ENCODE data around the gene CRISP1. TPM values are rescaled to one million over a fixed set of nuclear protein-coding genes. Genes with fewer than 3 reads are reported as not detected.
A peak's percentile ranks its signal among the peaks of the same experiment; 100 is the strongest.

Gene CRISP1
- total and polyA plus RNA-seq, 9 of the 15 experiments (the other 6 are each of a cell fraction or from before 2014, with no cell fraction given): not detected

DNA sequence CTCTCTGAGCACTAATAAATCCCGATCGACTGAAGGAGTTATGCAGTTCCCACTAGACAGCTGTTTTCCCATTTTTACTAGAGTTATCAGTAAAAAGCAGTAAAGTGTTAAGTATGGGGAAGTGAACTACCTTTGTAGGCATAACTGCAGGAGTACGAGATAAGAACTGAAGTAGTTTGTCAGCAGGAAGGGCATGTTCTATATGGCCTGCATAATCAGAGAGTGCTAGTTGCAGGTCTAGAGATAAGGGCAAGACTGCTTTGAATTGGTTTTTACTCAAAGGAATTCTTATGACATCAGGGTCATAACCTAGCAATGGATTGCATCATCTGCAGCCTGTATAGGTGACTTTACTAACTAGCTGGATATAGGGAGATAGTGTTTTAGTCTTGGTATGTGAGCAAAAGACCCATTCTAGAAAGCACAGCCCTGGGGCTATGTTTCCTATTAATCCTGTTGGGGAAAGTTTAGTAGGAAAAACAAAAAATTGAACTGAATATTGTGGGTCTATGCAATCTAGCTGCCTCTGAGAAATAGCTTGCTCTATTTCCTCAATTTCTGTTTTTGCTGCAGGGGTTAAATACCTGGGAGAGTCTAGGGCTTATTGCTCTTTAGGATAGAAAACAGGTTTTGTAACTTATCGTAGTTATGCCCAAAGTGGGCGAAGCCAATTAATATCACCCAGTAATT is 22.6 kb upstream of the CRISP1 start (continued):
- TF ChIP-seq, protein P1, sequence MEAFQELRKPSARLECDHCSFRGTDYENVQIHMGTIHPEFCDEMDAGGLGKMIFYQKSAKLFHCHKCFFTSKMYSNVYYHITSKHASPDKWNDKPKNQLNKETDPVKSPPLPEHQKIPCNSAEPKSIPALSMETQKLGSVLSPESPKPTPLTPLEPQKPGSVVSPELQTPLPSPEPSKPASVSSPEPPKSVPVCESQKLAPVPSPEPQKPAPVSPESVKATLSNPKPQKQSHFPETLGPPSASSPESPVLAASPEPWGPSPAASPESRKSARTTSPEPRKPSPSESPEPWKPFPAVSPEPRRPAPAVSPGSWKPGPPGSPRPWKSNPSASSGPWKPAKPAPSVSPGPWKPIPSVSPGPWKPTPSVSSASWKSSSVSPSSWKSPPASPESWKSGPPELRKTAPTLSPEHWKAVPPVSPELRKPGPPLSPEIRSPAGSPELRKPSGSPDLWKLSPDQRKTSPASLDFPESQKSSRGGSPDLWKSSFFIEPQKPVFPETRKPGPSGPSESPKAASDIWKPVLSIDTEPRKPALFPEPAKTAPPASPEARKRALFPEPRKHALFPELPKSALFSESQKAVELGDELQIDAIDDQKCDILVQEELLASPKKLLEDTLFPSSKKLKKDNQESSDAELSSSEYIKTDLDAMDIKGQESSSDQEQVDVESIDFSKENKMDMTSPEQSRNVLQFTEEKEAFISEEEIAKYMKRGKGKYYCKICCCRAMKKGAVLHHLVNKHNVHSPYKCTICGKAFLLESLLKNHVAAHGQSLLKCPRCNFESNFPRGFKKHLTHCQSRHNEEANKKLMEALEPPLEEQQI (IDR thresholded peaks at IDR 0.05): peak; percentile 96
- peak; percentile 96 for TF ChIP-seq CTBP1 (IDR thresholded peaks at IDR 0.05; ENCODE audit: borderline replicate concordance)
- no peak for TF ChIP-seq HDAC8 (tag; IDR thresholded peaks at IDR 0.05)
- TF ChIP-seq, protein P2, sequence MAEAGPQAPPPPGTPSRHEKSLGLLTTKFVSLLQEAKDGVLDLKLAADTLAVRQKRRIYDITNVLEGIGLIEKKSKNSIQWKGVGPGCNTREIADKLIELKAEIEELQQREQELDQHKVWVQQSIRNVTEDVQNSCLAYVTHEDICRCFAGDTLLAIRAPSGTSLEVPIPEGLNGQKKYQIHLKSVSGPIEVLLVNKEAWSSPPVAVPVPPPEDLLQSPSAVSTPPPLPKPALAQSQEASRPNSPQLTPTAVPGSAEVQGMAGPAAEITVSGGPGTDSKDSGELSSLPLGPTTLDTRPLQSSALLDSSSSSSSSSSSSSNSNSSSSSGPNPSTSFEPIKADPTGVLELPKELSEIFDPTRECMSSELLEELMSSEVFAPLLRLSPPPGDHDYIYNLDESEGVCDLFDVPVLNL (CRISPR knock-in tag; IDR thresholded peaks at IDR 0.05; ENCODE audit: low read depth): no peak
- TF ChIP-seq KLF13 (tag; IDR thresholded peaks at IDR 0.05; ENCODE audit: borderline replicate concordance, low read depth): no peak
- TF ChIP-seq TEAD2 (tag; IDR thresholded peaks at IDR 0.05): peak; percentile 53; the same call in 1 of the 2 replicates
- peak; percentile 97 for TF ChIP-seq DPF2 (IDR thresholded peaks at IDR 0.05)
- TF ChIP-seq EP400 (IDR thresholded peaks at IDR 0.05): peak; percentile 67
- TF ChIP-seq RBM14 (IDR thresholded peaks at IDR 0.05; ENCODE audit: borderline replicate concordance, insufficient read depth, low read depth, low read length): no peak
- TF ChIP-seq CHD2 (IDR thresholded peaks at IDR 0.05; ENCODE audit: low read depth, low read length): no peak
- TF ChIP-seq SMARCA5 (IDR thresholded peaks at IDR 0.05): no peak
- TF ChIP-seq FOXK1 (CRISPR knock-in tag; IDR thresholded peaks at IDR 0.05; ENCODE audit: borderline replicate concordance): no peak
- TF ChIP-seq TFAM (CRISPR knock-in tag; conservative IDR thresholded peaks at IDR 0.05): no peak
- no peak for TF ChIP-seq RNF219 (CRISPR knock-in tag; IDR thresholded peaks at IDR 0.05)
- no peak for TF ChIP-seq ZNF311 (CRISPR knock-in tag; IDR thresholded peaks at IDR 0.05)
- peak; percentile 82 for TF ChIP-seq ZNF395 (CRISPR knock-in tag; IDR thresholded peaks at IDR 0.05)
- peak; percentile 82; the same call in 1 of the 2 replicates for TF ChIP-seq SMAD3 (CRISPR knock-in tag; conservative IDR thresholded peaks at IDR 0.05)
- TF ChIP-seq, protein P3, sequence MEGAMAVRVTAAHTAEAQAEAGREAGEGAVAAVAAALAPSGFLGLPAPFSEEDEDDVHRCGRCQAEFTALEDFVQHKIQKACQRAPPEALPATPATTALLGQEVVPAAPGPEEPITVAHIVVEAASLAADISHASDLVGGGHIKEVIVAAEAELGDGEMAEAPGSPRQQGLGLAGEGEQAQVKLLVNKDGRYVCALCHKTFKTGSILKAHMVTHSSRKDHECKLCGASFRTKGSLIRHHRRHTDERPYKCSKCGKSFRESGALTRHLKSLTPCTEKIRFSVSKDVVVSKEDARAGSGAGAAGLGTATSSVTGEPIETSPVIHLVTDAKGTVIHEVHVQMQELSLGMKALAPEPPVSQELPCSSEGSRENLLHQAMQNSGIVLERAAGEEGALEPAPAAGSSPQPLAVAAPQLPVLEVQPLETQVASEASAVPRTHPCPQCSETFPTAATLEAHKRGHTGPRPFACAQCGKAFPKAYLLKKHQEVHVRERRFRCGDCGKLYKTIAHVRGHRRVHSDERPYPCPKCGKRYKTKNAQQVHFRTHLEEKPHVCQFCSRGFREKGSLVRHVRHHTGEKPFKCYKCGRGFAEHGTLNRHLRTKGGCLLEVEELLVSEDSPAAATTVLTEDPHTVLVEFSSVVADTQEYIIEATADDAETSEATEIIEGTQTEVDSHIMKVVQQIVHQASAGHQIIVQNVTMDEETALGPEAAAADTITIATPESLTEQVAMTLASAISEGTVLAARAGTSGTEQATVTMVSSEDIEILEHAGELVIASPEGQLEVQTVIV (CRISPR knock-in tag; IDR thresholded peaks at IDR 0.05; ENCODE audit: borderline replicate concordance): no peak
- TF ChIP-seq TRIM28 (IDR thresholded peaks at IDR 0.05): peak; percentile 74

Data from K562 (cell line).